ENCODE results near the gene SELENOW. TPM values are rescaled to one million over a fixed set of nuclear protein-coding genes. Genes with fewer than 3 reads are reported as not detected.

SELENOW gene
- total and polyA plus RNA-seq, 3 experiments from 2014 or later: 116 to 334 (median 122) TPM

- ChIA-PET POLR2A (no interaction called here), CTCF (no interaction called here)
- Mint-ChIP-seq H3K27ac (no peak overlapping the region), H3K4me3 (no peak overlapping the region), H3K27me3 (peaks cover 29 to 46% of the 10 kb centered on the region in 2 donors), H3K9me3 (no peaks in the 10 kb centered on the region), H3K36me3 (peaks cover 0 to 2% (median 0%) of the 10 kb centered on the region in 3 donors), H3K4me1 (peaks cover 0 to 5% (median 0%) of the 10 kb centered on the region in 3 donors)
- DNase-seq: no peak
- Histone ChIP-seq H3K9me3 (ENCODE audit: low read length) (no peaks in the 10 kb centered on the region), H3K4me1 (ENCODE audit: insufficient read depth, low read length) (no peaks in the 10 kb centered on the region), H3K27me3 (ENCODE audit: insufficient read depth, low read length, poor library complexity, severe bottlenecking) (no peaks in the 10 kb centered on the region), H3K4me3 (ENCODE audit: low read length) (no peak overlapping the region), H3K27ac (ENCODE audit: low read depth, low read length) (no peak overlapping the region), H3K36me3 (ENCODE audit: insufficient read depth, low read length) (no peaks in the 10 kb centered on the region)
These were observed 41.9 kb downstream of the SELENOW start for GRCh38 chr19:47820410-47820809.

GRCh38 chr19:47821460-47822020 is 43.0 kb downstream of the SELENOW start, which contains the start of gene CRX:
CRX (plus strand) TSS chr19:47821937; CDS start chr19:47834444, 12,507 bp downstream.
- peaks cover 0 to 2% (median 0%) of the 10 kb centered on the region in 3 donors for H3K36me3 Mint-ChIP-seq
- peaks cover 0 to 5% (median 0%) of the 10 kb centered on the region in 3 donors for H3K4me1 Mint-ChIP-seq
- no peak for DNase-seq
- Histone ChIP-seq H3K36me3 (ENCODE audit: insufficient read depth, low read length) (no peaks in the 10 kb centered on the region), H3K4me1 (ENCODE audit: insufficient read depth, low read length) (no peaks in the 10 kb centered on the region), H3K4me3 (ENCODE audit: low read length) (no peak within 1 kb of the TSS), H3K9me3 (ENCODE audit: low read length) (no peaks in the 10 kb centered on the region), H3K27me3 (ENCODE audit: insufficient read depth, low read length, poor library complexity, severe bottlenecking) (no peaks in the 10 kb centered on the region), H3K27ac (ENCODE audit: low read depth, low read length) (no peak within 1 kb of the TSS)
- no peak within 1 kb of the TSS for H3K4me3 Mint-ChIP-seq
- CTCF ChIA-PET: no interaction called here
- H3K9me3 Mint-ChIP-seq: no peaks in the 10 kb centered on the region
- POLR2A ChIA-PET: no interaction called here
- peaks cover 34 to 47% of the 10 kb centered on the region in 2 donors for H3K27me3 Mint-ChIP-seq
- peak within 1 kb of the TSS in 1 of 8 donors; percentile 73 for H3K27ac Mint-ChIP-seq

GRCh38 chr19:47824396-47824795 is 45.9 kb downstream of the SELENOW start:
- Histone ChIP-seq H3K27me3 (ENCODE audit: insufficient read depth, low read length, poor library complexity, severe bottlenecking) (no peaks in the 10 kb centered on the region), H3K27ac (ENCODE audit: low read depth, low read length) (no peak overlapping the region), H3K4me3 (ENCODE audit: low read length) (no peak overlapping the region), H3K4me1 (ENCODE audit: insufficient read depth, low read length) (no peaks in the 10 kb centered on the region), H3K36me3 (ENCODE audit: insufficient read depth, low read length) (no peaks in the 10 kb centered on the region), H3K9me3 (ENCODE audit: low read length) (no peaks in the 10 kb centered on the region)
- H3K9me3 Mint-ChIP-seq: peaks cover 0 to 6% (median 3%) of the 10 kb centered on the region in 5 donors
- POLR2A ChIA-PET: no interaction called here
- DNase-seq: no peak
- peaks cover 27 to 47% of the 10 kb centered on the region in 2 donors for H3K27me3 Mint-ChIP-seq
- CTCF ChIA-PET: no interaction called here
- H3K36me3 Mint-ChIP-seq: peaks cover 0 to 3% (median 0%) of the 10 kb centered on the region in 3 donors
- H3K4me3 Mint-ChIP-seq: no peak overlapping the region
- H3K4me1 Mint-ChIP-seq: peaks cover 0 to 5% (median 0%) of the 10 kb centered on the region in 3 donors
- H3K27ac Mint-ChIP-seq: no peak overlapping the region

- H3K9me3 Mint-ChIP-seq: peaks cover 0 to 6% (median 3%) of the 10 kb centered on the region in 5 donors
- peak overlapping the region in 1 of 8 donors; percentile 77 for H3K27ac Mint-ChIP-seq
- no peaks in the 10 kb centered on the region for H3K4me1 Mint-ChIP-seq
- Histone ChIP-seq H3K27ac (ENCODE audit: low read depth, low read length) (no peak overlapping the region), H3K36me3 (ENCODE audit: insufficient read depth, low read length) (no peaks in the 10 kb centered on the region), H3K9me3 (ENCODE audit: low read length) (no peaks in the 10 kb centered on the region), H3K4me3 (ENCODE audit: low read length) (no peak overlapping the region), H3K4me1 (ENCODE audit: insufficient read depth, low read length) (no peaks in the 10 kb centered on the region), H3K27me3 (ENCODE audit: insufficient read depth, low read length, poor library complexity, severe bottlenecking) (no peaks in the 10 kb centered on the region)
- H3K36me3 Mint-ChIP-seq: peaks cover 0 to 3% (median 0%) of the 10 kb centered on the region in 3 donors
- no peak for DNase-seq
- CTCF ChIA-PET: no interaction called here
- POLR2A ChIA-PET: no interaction called here
- no peak overlapping the region for H3K4me3 Mint-ChIP-seq
- peaks cover 26 to 33% of the 10 kb centered on the region in 2 donors for H3K27me3 Mint-ChIP-seq
These were observed 48.3 kb downstream of the SELENOW start for GRCh38 chr19:47826800-47827199.

GRCh38 chr19:47832723-47833122 is 54.2 kb downstream of the SELENOW start:
- no peak for DNase-seq
- no peak overlapping the region for H3K27ac Mint-ChIP-seq
- no peaks in the 10 kb centered on the region for H3K36me3 Mint-ChIP-seq
- Histone ChIP-seq H3K4me3 (ENCODE audit: low read length) (no peak overlapping the region), H3K27me3 (ENCODE audit: insufficient read depth, low read length, poor library complexity, severe bottlenecking) (no peaks in the 10 kb centered on the region), H3K36me3 (ENCODE audit: insufficient read depth, low read length) (no peaks in the 10 kb centered on the region), H3K9me3 (ENCODE audit: low read length) (no peaks in the 10 kb centered on the region), H3K27ac (ENCODE audit: low read depth, low read length) (no peak overlapping the region), H3K4me1 (ENCODE audit: insufficient read depth, low read length) (no peaks in the 10 kb centered on the region)
- H3K9me3 Mint-ChIP-seq: no peaks in the 10 kb centered on the region
- POLR2A ChIA-PET: no interaction called here
- CTCF ChIA-PET: no interaction called here
- H3K4me3 Mint-ChIP-seq: no peak overlapping the region
- peaks cover 13 to 21% of the 10 kb centered on the region in 2 donors for H3K27me3 Mint-ChIP-seq
- H3K4me1 Mint-ChIP-seq: no peaks in the 10 kb centered on the region

Other genes with a start within 250 kb of the SELENOW start
- under 1 TPM; 0.13 to 0.44 TPM for gene ZNF541, start 205.6 kb upstream of the SELENOW start, total RNA-seq
- gene ZNF541, start 205.6 kb upstream of the SELENOW start, polyA plus RNA-seq: 0.18 TPM
- 10 to 100 TPM; 11.5 to 13.9 TPM for gene BICRA, start 169.6 kb upstream of the SELENOW start, total RNA-seq
- gene BICRA, start 169.6 kb upstream of the SELENOW start, polyA plus RNA-seq: 1.6 TPM
- under 1 TPM in 1 of 2 experiments, not detected in 1; 0.07 TPM for gene EHD2, start 65.3 kb upstream of the SELENOW start, total RNA-seq
- not detected for gene EHD2, start 65.3 kb upstream of the SELENOW start, polyA plus RNA-seq
- gene NOP53, start 33.2 kb upstream of the SELENOW start, total RNA-seq: 100 to 1,000 TPM; 236 to 243 TPM
- 196 TPM for gene NOP53, start 33.2 kb upstream of the SELENOW start, polyA plus RNA-seq
- not detected for gene TPRX1, start 25.8 kb downstream of the SELENOW start, total RNA-seq
- gene TPRX1, start 25.8 kb downstream of the SELENOW start, polyA plus RNA-seq: not detected
- gene CRX, start 43.2 kb downstream of the SELENOW start, total RNA-seq: not detected
- not detected for gene CRX, start 43.2 kb downstream of the SELENOW start, polyA plus RNA-seq
- not detected for gene TPRX2, start 80.5 kb downstream of the SELENOW start, total RNA-seq
- not detected for gene TPRX2, start 80.5 kb downstream of the SELENOW start, polyA plus RNA-seq
- gene SULT2A1, start 107.6 kb downstream of the SELENOW start, total RNA-seq: not detected
- not detected for gene SULT2A1, start 107.6 kb downstream of the SELENOW start, polyA plus RNA-seq
- not detected for gene BSPH1, start 213.5 kb downstream of the SELENOW start, total RNA-seq
- gene BSPH1, start 213.5 kb downstream of the SELENOW start, polyA plus RNA-seq: not detected
- gene ELSPBP1, start 215.9 kb downstream of the SELENOW start, total RNA-seq: not detected
- not detected for gene ELSPBP1, start 215.9 kb downstream of the SELENOW start, polyA plus RNA-seq